ENCODE data around the gene MYL12A.

DNA sequence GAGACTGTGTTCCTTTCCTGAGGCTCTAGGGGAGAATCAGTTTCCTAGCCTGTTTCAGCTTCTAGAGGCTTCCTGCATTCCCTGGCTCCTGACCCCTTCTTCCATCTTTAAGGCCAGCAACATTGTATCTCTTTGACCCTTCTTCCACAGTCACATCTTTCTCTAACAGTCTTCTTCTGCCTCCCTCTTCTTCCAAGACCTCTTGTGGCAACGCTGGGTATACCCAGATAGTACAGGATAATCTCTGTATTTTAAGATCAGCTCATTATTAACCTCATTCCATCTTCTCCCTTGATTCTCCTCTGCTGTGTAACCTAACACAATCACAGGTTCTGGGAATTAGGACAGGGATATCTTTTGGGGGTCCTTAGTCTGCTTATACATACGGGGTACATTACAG, 8.9 kb upstream of the MYL12A start:
- no peak for TF ChIP-seq POLR2A (IDR thresholded peaks at IDR 0.05)
- peak in 1 of 3 experiments; percentile 40 for TF ChIP-seq CTCF (IDR thresholded peaks at IDR 0.05)
